NCI-H1436 treated with DMSO at 0.1 percent for 48 hours (cell line): ENCODE data around the gene DSC2.
"Not testable (repeated sequence)": the region's sequence is repeated elsewhere in the genome, so short reads cannot be mapped to it uniquely, and the experiment has no call there.

Source experiments
- DNase-seq: peaks from one replicate; lab custom pipeline; 2025; lab: John Stamatoyannopoulos, UW

The DSC2 gene

DNA sequence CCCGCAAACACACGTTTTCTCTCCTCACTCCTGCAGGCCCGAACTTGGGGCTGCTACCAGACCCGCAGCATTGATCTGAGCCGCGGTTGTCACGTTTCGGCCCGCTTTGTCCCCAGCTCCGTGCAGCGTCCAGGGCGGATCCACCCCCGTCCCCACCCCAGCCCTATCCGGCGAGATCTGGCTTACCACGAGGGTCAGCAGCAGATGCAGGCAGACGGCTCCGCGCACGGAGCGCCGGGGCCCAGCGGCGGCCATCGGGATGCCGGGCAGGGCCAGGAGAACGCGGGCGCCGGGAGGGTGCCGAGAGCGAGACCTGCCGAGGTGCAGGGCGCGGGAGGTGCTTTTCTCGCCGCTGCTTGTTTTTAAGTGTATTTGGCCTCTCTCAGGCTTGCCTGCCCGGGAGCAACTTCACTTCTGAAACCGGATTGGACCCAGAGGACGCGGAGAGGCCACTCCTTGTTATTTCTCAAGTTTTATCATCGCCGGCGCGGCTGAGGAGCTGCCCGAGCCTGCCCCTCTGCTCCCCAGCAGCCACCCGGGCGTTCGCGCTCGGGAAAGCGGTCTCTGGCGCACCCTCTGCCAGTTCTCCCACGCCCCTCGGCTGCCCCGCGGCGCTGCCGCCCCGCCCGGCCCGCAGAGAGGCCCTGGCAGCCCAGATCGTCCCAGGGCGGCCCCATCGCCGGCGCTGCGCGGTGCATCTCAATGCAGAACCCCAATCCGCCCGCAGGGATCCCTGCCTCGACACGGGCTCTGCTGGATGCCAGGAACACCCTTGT, 59.6 kb downstream of the DSC2 start, which contains the start of gene DSC3:
Gene DSC3 (minus strand): TSS at position 337 of the 776 bp plus-strand sequence. CDS start 82 bp downstream, at position 255.
- DNase-seq: no peak

DNA sequence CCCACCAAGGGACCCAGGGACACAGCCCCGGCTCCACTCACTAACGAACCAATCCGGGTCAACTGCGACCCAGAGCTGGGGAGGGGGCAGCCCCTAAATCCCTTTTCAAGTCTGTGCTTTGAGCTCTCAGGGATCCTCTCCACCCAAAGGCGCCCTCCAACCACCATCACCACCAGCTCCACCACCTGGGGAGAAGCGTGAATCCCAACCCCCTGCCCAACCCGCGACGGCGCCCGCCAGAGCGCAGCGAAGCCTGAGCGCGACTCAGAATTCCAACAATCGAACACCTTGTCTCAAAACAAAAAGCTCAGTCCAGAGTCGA, 60.2 kb downstream of the DSC2 start:
- no peak for DNase-seq

DNA sequence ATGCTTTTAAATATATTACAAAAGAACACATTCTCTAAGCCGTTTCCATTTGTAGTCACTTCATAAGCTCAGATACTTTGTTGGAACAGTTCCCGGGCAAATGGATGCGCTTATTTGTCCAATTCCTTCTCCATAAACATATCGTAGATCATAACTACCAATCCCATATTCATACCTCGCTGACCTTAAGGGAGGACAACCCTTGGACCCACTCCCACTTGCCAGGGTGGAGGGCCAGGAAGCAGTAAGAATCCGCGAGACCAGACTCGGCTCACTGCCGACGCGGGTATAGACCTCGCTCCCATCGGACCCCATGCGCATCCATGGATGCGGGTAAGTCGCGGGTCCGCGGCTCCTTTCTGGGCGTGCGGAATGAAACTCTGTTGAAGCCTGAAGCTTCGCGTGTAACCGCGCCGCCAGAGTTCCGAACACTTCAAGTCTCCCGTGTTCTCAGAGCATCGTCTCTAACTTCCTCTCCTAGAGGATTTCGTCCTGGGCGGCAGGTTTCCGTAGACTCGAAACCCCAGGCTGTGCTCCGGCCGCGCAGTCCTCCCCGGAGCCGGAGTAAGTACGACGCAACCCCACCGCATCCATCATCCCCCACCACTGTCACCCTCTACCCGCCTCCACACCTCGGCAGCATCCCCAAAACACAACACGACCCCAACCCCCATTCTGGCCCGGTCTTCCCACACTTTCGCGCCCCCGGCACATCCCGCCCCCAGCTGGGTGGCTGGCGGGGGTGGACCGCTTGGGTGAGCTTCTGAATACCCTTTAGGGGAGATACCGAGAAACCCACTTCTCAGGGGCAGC, 60.7 kb downstream of the DSC2 start:
- DNase-seq: no peak

DNA sequence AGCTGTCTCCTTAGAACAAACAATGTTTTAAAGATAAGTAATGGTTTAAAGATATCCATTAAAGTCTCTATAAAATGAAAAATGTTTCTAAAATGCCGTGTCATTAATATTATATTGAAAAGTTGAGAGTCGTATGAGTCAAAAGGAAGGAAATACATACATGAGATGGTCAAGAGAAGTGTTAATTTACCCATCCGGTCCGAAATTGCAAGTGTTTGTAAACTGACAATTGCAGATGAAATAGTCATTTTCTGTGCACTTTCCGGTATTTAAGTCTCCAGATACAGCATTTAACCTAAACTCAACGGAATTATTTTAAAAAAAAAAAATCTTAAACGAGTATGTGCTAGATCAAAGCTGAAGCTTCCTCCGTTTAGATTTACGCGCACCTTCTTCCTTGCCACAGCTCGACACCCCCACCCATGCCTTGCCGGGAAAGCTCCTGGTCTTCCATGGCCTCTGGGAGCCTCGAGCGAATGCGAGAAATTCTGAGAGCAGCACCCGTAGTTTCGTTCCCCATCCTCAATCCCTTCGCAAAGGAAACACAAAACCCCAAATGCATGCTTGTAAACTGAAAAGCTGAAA, 61.4 kb downstream of the DSC2 start:
- DNase-seq: no peak

DNA sequence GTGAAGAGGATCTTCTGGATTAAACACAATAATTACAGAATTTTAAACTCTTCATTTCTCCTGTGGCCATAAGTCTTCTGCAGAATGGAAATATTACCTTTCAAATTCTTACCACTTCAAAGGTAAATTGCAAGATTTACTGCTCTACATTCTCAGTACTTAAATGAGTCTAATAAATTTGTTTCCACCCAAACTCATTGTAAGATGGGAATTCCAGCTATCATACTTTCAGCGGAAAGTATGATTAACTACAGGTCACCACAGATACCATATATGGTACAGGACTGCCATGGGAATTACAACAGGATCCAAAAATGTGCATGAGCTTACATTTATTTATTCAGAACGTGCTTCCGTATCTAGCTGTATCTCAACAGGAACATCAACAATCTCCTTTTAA, 62.8 kb downstream of the DSC2 start:
- no peak for DNase-seq

DNA sequence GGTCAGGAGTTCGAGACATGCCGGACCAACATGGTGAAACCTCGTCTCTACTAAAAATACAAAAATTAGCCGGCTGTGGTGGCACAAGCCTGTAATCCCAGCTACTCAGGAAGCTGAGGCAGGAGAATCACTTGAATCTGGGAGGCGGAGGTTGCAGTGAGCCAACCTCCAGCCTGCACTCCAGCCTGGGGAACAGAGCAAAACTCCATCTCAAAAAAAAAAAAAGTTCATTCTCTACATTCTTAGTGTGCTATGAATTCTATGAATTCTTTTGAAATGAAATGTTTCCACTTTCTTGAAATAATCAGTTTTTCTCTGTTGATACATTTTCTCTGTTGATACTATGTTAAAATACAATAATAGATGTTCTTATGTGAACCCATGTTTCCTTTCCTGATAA, 64.5 kb downstream of the DSC2 start:
- not testable (repeated sequence) for DNase-seq

DNA sequence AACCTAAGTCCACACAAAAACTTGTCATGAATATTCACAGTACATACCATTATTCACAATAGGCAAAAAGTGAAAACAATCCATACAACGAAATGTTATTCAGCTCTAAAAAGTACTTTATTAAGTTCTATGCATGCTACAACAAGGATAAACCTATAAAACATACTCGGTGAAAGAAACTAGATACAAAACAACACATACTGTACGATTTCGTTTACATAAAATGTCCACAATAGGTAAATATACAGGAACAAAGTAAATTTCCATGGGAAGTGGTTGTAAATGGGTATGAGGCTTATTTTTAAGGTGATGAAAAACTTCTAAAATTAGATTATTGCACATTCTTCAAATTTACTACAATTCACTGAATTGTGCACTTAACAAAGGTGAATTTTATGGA, 67.7 kb downstream of the DSC2 start:
- no peak for DNase-seq

DNA sequence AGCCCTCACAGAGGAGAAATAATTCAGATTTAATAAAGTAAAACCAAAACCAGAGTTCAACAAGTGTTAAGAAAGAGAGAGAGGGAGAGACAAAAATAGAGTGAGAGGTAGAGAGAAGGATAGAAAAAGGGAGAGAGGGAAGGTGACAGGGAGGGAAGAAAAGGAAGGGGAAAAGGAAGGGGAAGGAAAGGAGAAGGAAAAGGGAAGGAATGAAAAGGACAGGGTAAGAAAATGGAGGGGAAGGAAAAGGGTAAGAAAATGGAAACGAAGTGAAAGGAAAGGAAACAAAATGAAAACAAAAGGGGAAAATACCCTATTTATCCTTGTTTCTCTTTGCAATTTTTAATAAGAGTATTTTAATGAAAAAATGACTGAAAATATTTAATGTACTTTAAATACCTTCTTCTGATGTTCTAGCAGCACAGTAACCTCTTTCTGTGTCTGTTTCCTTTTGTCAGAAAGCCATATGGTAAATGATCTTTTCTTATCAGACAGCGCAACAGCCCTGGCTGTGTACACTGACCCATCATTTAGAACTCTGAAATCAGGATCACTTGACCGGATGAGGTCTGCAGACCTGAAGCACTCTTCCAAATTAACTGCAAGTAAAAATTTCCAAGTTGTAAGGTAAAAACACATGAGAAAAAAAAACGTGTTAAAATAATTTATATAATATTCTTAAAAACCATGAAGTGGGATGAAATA, 71.5 kb downstream of the DSC2 start:
- no peak for DNase-seq

DNA sequence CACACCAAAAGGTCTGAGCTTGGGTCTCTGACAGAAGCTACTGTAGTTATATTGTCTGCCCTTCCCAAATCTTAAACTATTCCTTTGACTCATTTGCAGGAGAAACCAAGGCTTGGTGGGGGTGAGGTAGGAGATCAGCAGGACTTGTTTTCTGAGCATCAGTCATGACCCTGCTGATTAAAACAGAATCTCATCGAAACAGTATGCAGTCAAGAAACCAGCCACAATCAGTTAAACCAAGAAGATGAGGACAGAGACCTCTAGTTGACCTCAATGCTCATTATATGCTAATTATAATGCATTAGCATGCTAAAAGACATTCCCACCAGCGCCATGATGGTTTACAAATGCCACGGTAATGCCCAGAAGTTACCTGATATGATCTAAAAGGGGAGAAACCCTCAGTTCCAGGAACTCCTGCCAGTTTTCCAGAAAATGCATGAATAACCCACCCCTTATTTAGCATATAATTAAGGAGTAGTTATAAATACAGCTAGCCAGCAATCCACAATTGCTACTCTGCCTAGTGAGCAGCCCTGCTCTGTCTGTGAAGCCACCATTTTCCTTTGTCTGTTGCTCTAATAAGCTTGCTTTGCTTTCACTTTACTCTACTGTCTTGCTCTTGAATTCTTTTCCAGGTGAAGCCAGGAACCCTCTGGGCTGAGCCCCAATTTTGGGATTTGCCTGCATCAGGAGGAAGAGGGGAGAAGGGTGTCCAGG, 86.3 kb downstream of the DSC2 start:
- DNase-seq: no peak

DNA sequence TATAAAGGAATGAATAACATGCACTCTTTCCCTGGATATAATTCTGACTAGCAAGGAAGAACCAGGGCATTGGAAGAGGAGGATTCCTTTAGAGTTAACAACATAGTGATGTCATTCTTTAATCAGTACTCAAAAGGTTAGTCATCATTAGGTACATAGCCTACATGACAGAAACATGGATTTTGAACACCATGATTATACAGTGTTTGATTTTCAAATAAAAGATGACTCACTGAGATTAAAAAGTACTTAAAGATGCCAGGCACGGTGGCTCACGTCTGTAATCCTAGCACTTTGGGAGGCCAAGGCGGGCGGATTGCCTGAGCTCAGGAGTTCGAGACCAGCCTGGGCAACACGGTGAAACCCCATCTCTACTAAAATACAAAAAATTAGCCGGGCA, 90.8 kb downstream of the DSC2 start:
- not testable (repeated sequence) for DNase-seq

DNA sequence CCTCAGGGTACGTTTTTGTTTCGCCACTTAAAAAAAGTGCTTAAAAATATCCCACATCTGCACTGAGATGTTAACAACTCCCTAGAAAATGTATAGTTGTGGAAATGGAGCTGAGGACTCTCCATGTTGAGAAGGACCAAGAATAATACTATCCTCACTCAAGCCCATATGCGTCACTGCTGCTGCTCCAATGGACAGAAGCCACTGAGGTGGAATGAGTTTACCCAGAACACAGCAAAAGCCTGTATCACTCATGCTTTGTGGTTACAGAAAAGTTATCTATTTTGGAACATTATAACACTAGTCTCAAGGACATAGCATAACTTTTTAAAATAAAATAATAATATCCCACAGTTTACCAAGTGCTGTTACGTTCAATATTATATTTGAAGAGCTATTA, 91.6 kb downstream of the DSC2 start:
- no peak for DNase-seq
